ENCODE data around the gene CDC14A.

CDC14A gene

DNA sequence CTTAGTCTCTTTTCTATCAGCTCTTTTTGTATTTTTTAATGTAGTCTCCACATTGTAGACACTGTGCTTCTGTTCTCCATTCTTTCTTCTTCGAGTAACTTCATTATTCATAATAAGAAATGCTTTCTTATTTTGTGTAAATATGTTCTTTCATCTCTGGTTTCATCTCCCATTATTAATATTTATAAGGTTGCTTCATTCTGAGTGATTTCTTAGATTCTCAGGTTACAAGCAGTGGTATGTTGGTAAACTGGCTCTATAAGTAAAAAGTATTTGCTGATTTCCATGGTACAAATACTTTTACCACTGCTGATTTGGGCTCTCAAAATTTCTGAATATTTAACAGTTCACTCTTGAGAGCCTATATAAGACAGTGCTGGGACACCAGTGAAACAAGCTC is 81.3 kb downstream of the CDC14A start:
- H3K4me3 ChIP-seq (ENCODE audit: low read depth, low read length) = no peak overlapping the region
- peak; percentile 12 for DNase-seq (ENCODE audit: low read depth)
- TF ChIP-seq, protein P1, sequence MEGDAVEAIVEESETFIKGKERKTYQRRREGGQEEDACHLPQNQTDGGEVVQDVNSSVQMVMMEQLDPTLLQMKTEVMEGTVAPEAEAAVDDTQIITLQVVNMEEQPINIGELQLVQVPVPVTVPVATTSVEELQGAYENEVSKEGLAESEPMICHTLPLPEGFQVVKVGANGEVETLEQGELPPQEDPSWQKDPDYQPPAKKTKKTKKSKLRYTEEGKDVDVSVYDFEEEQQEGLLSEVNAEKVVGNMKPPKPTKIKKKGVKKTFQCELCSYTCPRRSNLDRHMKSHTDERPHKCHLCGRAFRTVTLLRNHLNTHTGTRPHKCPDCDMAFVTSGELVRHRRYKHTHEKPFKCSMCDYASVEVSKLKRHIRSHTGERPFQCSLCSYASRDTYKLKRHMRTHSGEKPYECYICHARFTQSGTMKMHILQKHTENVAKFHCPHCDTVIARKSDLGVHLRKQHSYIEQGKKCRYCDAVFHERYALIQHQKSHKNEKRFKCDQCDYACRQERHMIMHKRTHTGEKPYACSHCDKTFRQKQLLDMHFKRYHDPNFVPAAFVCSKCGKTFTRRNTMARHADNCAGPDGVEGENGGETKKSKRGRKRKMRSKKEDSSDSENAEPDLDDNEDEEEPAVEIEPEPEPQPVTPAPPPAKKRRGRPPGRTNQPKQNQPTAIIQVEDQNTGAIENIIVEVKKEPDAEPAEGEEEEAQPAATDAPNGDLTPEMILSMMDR (conservative IDR thresholded peaks at IDR 0.05; ENCODE audit: low read depth, low read length) = no peak

DNA sequence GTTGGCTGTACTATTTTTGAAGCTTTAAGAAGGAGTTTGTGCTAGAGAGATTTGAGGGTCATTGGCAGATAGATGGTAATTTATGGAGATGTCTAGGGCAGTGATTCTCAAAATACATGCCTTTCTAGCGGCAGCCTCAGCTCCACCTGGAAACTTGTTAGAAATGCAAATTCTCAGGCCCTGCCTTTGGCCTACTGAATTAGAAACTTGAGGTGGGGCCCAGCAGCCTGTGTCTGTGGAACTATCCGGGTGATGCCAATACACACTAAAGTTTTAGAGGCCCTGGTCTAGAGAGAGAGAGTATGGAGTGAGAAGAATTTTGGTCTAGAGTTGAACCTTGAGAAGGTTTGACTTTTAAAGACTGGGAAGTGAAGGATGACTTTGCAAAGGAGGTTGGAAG is 82.5 kb downstream of the CDC14A start:
- no peak for DNase-seq (ENCODE audit: low read depth)
- H3K4me3 ChIP-seq (ENCODE audit: low read depth, low read length) = no peak overlapping the region
- TF ChIP-seq, protein P1 (conservative IDR thresholded peaks at IDR 0.05; ENCODE audit: low read depth, low read length) = no peak

DNA sequence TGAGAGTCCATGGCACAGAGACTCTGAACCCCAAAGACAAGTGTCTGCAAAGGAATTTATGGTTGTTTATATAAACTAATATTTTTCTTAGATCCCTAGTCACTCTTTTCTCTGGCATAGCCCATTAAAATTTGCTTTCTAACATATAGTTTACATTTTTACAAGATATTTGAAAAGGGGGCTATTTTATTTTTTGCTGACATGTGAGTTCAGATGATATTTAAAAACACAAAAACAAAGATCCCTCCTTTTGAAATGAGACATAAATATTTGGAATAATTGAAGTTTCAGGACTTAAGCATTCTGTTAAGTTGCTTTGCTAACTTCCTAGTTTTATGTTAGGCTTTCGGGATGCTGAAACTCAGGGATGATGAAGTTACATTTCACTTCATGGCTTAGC is 86.1 kb downstream of the CDC14A start:
- DNase-seq (ENCODE audit: low read depth) = no peak
- TF ChIP-seq, protein P1 (conservative IDR thresholded peaks at IDR 0.05; ENCODE audit: low read depth, low read length) = no peak
- no peak overlapping the region for H3K4me3 ChIP-seq (ENCODE audit: low read depth, low read length)

DNA sequence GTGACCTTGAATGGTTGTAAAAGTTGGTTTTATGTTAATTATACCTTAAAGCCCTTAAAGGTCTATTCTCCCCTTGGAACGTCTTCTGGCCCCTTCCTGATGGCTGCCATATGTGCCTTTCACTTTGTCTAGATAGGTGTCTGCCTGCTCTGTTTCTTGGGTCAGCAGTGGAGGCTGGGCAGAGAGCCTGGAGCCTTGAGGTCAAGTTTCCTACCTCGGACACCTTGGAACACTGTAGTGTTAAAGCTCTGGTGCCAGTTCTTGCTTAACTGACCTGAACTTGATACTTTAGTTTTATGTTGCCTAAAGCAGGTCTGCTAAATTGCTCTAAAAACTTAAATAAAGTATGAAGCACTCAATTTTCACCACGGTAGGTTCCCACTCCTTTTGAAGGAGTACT is 86.5 kb downstream of the CDC14A start:
- TF ChIP-seq, protein P1 (conservative IDR thresholded peaks at IDR 0.05; ENCODE audit: low read depth, low read length) = no peak
- no peak for DNase-seq (ENCODE audit: low read depth)
- H3K4me3 ChIP-seq (ENCODE audit: low read depth, low read length) = no peak overlapping the region

DNA sequence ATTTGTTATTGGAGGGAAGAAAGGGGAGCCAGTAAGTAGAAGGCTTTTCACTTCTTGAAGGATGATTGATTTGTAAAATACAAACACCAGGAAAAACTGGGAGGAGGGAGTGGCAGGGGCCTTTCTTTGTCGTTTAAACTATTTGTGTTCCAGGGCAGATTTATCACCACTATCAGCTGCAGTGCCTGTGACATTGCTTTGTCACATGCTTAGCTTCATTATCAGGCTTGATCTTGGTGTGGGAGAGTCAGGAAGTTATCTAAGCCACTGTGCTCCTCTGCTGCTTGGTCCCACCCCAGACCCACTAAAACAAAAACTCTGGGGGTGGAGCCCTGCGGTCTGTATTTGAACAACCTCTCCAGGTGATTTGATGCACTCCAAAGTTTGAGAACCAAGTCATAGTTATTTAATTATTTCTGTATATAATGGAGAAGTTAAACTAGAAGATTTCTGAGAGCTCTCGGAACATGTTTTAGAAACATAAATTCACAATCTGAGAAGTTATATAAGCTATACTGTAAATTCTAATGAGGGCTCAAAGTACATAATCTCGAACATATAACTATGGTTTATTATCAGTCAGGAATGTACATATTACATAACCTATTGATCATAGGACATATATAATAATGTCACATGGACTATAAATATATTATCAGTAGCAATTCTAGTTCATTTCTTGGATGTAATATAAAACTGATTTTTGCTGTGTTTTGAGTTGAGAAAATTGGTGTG is 87.9 kb downstream of the CDC14A start:
- no peak overlapping the region for H3K4me3 ChIP-seq (ENCODE audit: low read depth, low read length)
- DNase-seq (ENCODE audit: low read depth) = no peak
- TF ChIP-seq, protein P1 (conservative IDR thresholded peaks at IDR 0.05; ENCODE audit: low read depth, low read length) = no peak

DNA sequence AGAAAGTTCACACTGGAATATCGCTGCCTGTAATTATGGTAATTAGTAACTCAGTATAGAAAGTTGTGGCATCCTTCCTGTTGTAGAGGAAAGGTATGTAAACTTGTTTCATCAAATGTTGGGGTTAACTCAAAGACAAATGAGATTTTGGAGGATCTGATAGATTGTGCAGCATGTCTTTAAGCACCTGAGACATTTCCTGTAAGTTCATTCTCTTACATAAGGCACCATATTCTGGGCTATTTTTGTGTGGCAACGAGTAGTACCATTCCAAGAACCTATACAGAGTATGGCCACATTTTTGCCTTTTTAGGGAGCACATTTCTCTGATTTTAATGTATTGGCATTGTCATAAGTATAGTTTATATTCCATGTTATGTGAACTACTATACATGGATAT is 88.8 kb downstream of the CDC14A start:
- TF ChIP-seq, protein P1 (conservative IDR thresholded peaks at IDR 0.05; ENCODE audit: low read depth, low read length) = no peak
- no peak for DNase-seq (ENCODE audit: low read depth)
- no peak overlapping the region for H3K4me3 ChIP-seq (ENCODE audit: low read depth, low read length)

DNA sequence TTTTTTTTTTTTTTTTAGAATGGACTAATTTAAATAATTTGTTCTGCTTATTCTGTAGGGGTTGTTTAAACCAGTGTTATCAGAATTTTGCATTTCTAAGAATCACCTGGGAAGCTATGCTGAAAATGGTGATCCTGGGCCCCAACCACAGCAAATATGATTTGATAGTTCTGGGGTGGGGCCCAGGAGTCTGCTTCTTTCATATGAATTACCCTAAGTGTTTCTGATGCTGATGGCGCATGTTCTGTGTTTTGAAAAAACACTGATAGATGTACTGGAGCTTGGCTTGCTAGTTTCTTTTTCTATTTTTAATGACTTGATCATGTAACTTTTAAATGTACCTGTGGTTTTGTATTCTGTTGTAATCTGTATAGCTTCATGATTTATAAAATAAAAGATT is 89.3 kb downstream of the CDC14A start:
- no peak overlapping the region for H3K4me3 ChIP-seq (ENCODE audit: low read depth, low read length)
- TF ChIP-seq, protein P1 (conservative IDR thresholded peaks at IDR 0.05; ENCODE audit: low read depth, low read length) = no peak
- DNase-seq (ENCODE audit: low read depth) = no peak
